Activated B cell treated with CpG ODN at 0.5 μM for 24 hours (primary cell): ENCODE measurements around the gene IFNE. TPM values are rescaled to one million over a fixed set of nuclear protein-coding genes. Genes with fewer than 3 reads are reported as not detected.

ENCODE experiments used
- ATAC-seq: fragments of 200-7000 bp; cut with Tn5 transposase; one replicate; pipeline ENCODE4 v1.10.0; 2021; ENCODE audit warnings: low read depth, mild to moderate bottlenecking, moderate library complexity
- CTCF ChIA-PET: fragments of 350-600 bp; sonication (Branson Sonifier 250); formaldehyde crosslinking; loops from one replicate; lab custom pipeline; 2021; ENCODE audit warnings: antibody characterized with exemption; lab: Charles Lee
- POLR2A ChIA-PET: fragments of 350-600 bp; sonication (Branson Sonifier 250); formaldehyde crosslinking; loops from one replicate; lab custom pipeline; 2021; ENCODE audit warnings: antibody characterized with exemption; lab: Charles Lee
- DNase-seq: peaks from one replicate; pipeline ENCODE4 v3.0.0; 2022
- H3K27ac Mint-ChIP-seq: one replicate; pipeline ENCODE4 v1.8.0; 2020; ENCODE audit warnings: mixed read lengths
- H3K27me3 Mint-ChIP-seq: one replicate; pipeline ENCODE4 v1.8.0; 2021; ENCODE audit warnings: mixed read lengths
- H3K36me3 Mint-ChIP-seq: one replicate; pipeline ENCODE4 v1.8.0; 2021; ENCODE audit warnings: low read depth, mixed read lengths
- H3K4me1 Mint-ChIP-seq: one replicate; pipeline ENCODE4 v1.8.0; 2021; ENCODE audit warnings: mixed read lengths
- H3K4me3 Mint-ChIP-seq: one replicate; pipeline ENCODE4 v1.8.0; 2020; ENCODE audit warnings: mild to moderate bottlenecking, mixed read lengths
- H3K9me3 Mint-ChIP-seq: one replicate; pipeline ENCODE4 v1.8.0; 2020; ENCODE audit warnings: mixed read lengths
- CTCF ChIP-seq: fragments of 200-600 bp; IDR thresholded peaks from one replicate; pipeline ENCODE4 v1.8.0; 2022; ENCODE audit warnings: antibody characterized with exemption, mild to moderate bottlenecking
- intact Hi-C: fragments of 100-400 bp; cut with micrococcal nuclease; formaldehyde crosslinking; loops from one replicate; pipeline ENCODE4 v1.15.1; 2024
- total RNA-seq: library from RNA; stranded (reverse); gene quantifications from 2 replicates; pipeline ENCODE4 v1.2.3, GENCODE V29; 2022

The IFNE gene
- not detected in 2 replicates for total RNA-seq

- no peak for DNase-seq
- intact Hi-C loops, result no loop called here
- no peak within 1 kb of the TSS for H3K27ac Mint-ChIP-seq
- ATAC-seq, result no peak
- peaks cover 7% of the 10 kb centered on the region for H3K27me3 Mint-ChIP-seq
- ChIA-PET POLR2A (no interaction called here), CTCF (no interaction called here)
- H3K4me3 Mint-ChIP-seq, result no peak within 1 kb of the TSS
- H3K4me1 Mint-ChIP-seq, result peaks cover 5% of the 10 kb centered on the region
- no peak for TF ChIP-seq CTCF
- H3K36me3 Mint-ChIP-seq, result no peaks in the 10 kb centered on the region
- H3K9me3 Mint-ChIP-seq, result peaks cover 16% of the 10 kb centered on the region
Observed at GRCh38 chr9:21482213-21482612, at the start of gene IFNE. Gene IFNE, minus strand, starts transcription at chr9:21482313. Its CDS starts 619 bp downstream, at chr9:21481694.

GRCh38 chr9:21528123-21528808 is 46.2 kb upstream of the IFNE start:
- TF ChIP-seq CTCF, result no peak
- intact Hi-C loops, result loop anchor here (5.0 kb wide), 1 partner anchor 201 kb away; no protein-coding TSS in a partner anchor
- H3K4me3 Mint-ChIP-seq, result no peak overlapping the region
- no peaks in the 10 kb centered on the region for H3K36me3 Mint-ChIP-seq
- no peaks in the 10 kb centered on the region for H3K9me3 Mint-ChIP-seq
- no peak overlapping the region for H3K27ac Mint-ChIP-seq
- CTCF ChIA-PET, result no interaction called here
- H3K4me1 Mint-ChIP-seq, result peaks cover 7% of the 10 kb centered on the region
- POLR2A ChIA-PET, result no interaction called here
- ATAC-seq, result no peak
- no peak for DNase-seq
- peaks cover 34% of the 10 kb centered on the region for H3K27me3 Mint-ChIP-seq

GRCh38 chr9:21527579-21527978 is 45.5 kb upstream of the IFNE start:
- intact Hi-C loops, result loop anchor here (5.0 kb wide), 1 partner anchor 200 kb away; no protein-coding TSS in a partner anchor
- H3K27ac Mint-ChIP-seq, result no peak overlapping the region
- H3K4me1 Mint-ChIP-seq, result peaks cover 7% of the 10 kb centered on the region
- DNase-seq (no peak), ATAC-seq (peak; percentile 28)
- H3K9me3 Mint-ChIP-seq, result peaks cover 1% of the 10 kb centered on the region
- TF ChIP-seq CTCF, result no peak
- H3K27me3 Mint-ChIP-seq, result peaks cover 34% of the 10 kb centered on the region
- no peaks in the 10 kb centered on the region for H3K36me3 Mint-ChIP-seq
- ChIA-PET POLR2A (no interaction called here), CTCF (no interaction called here)
- H3K4me3 Mint-ChIP-seq, result no peak overlapping the region

GRCh38 chr9:21525174-21525573 is 43.1 kb upstream of the IFNE start:
- Mint-ChIP-seq H3K36me3 (no peaks in the 10 kb centered on the region), H3K4me3 (no peak overlapping the region), H3K27ac (no peak overlapping the region), H3K9me3 (peaks cover 2% of the 10 kb centered on the region), H3K27me3 (peaks cover 34% of the 10 kb centered on the region), H3K4me1 (peaks cover 7% of the 10 kb centered on the region)
- POLR2A ChIA-PET, result no interaction called here
- DNase-seq, result no peak
- ATAC-seq, result no peak
- intact Hi-C loops, result loop anchor here (5.0 kb wide), 1 partner anchor 198 kb away; no protein-coding TSS in a partner anchor
- no peak for TF ChIP-seq CTCF
- CTCF ChIA-PET, result interaction anchor here (0.6 kb wide), 1 partner anchor 1175 kb away, joined by 3 read pairs; no protein-coding TSS in a partner anchor

- Mint-ChIP-seq H3K4me3 (no peak overlapping the region), H3K36me3 (no peaks in the 10 kb centered on the region), H3K4me1 (peaks cover 7% of the 10 kb centered on the region), H3K9me3 (peaks cover 2% of the 10 kb centered on the region), H3K27ac (no peak overlapping the region), H3K27me3 (peaks cover 34% of the 10 kb centered on the region)
- intact Hi-C loops, result no loop called here
- DNase-seq, result no peak
- TF ChIP-seq CTCF, result no peak
- POLR2A ChIA-PET, result no interaction called here
- no peak for ATAC-seq
- CTCF ChIA-PET, result no interaction called here
Observed at GRCh38 chr9:21524099-21524830, 42.2 kb upstream of the IFNE start.
